B cell (primary cell): Measurements from ENCODE around the gene PRR7. TPM values are rescaled to one million over a fixed set of nuclear protein-coding genes. Genes with fewer than 3 reads are reported as not detected.

Experiments
- ATAC-seq: fragments of 200-7000 bp; cut with Tn5 transposase; one replicate; pipeline ENCODE4 v1.10.0; 2021; ENCODE audit warnings: low read depth, mild to moderate bottlenecking, moderate number of reproducible peaks, moderate library complexity
- CTCF ChIA-PET: fragments of 350-600 bp; sonication (Branson Sonifier 250); formaldehyde crosslinking; loops from one replicate; lab custom pipeline; 2021; ENCODE audit warnings: antibody characterized with exemption, inconsistent platforms; lab: Charles Lee
- POLR2A ChIA-PET: fragments of 350-600 bp; sonication (Branson Sonifier 250); formaldehyde crosslinking; loops from one replicate; lab custom pipeline; 2021; ENCODE audit warnings: antibody characterized with exemption; lab: Charles Lee
- DNase-seq: peaks from one replicate; pipeline ENCODE4 v3.0.0; 2013
- H2AFZ ChIP-seq: 2 replicates; pipeline ENCODE4 v1.6.1; 2012; ENCODE audit warnings: mild to moderate bottlenecking, low read depth, low read length; ENCODE audit not compliant: insufficient read depth, poor library complexity, severe bottlenecking
- H3K27ac ChIP-seq, 2 donors: 1 replicate in 1 of 2; 2 replicates in 1 of 2; pipeline ENCODE4 v1.5.1; 2012 to 2013; ENCODE audit warnings: low read length in 2 of 2, mild to moderate bottlenecking in 2 of 2, moderate library complexity in 1 of 2
- H3K27me3 ChIP-seq, 4 experiments: fragments of 200-600 bp in 1 of 4; sonication (generic) in 1 of 4; replicated peaks in 1 of 4; 1 replicate in 2 of 4; 2 replicates in 2 of 4; pipeline versions ENCODE4 v1.6.1 to v1.7.0; 2013 to 2016; ENCODE audit warnings: low read length in 3 of 4, mild to moderate bottlenecking in 2 of 4, mixed read lengths in 1 of 4, moderate library complexity in 1 of 4; ENCODE audit not compliant: insufficient read depth in 4 of 4, control insufficient read depth in 3 of 4; ENCODE audit errors: control extremely low read depth in 1 of 4
- H3K36me3 ChIP-seq, 2 experiments: replicated peaks in 1 of 2; 1 replicate in 1 of 2; 2 replicates in 1 of 2; pipeline versions ENCODE4 v1.6.1 to v1.7.1; 2013; ENCODE audit warnings: low read length in 1 of 2; ENCODE audit not compliant: insufficient read depth in 2 of 2, control insufficient read depth in 1 of 2; ENCODE audit errors: control extremely low read depth in 1 of 2, extremely low read depth in 1 of 2
- H3K4me1 ChIP-seq, 2 donors: fragments of 200-600 bp in 1 of 2; sonication (generic) in 1 of 2; 1 replicate in 1 of 2; 2 replicates in 1 of 2; pipeline versions ENCODE4 v1.5.1 to v1.6.1; 2013 to 2017; ENCODE audit warnings: low read length in 2 of 2; ENCODE audit not compliant: control insufficient read depth in 2 of 2, insufficient read depth in 2 of 2
- H3K4me2 ChIP-seq: replicated peaks from 2 replicates; pipeline ENCODE3; 2012; ENCODE audit warnings: mild to moderate bottlenecking, low read depth, low read length; ENCODE audit not compliant: poor library complexity, severe bottlenecking
- H3K4me3 ChIP-seq, 5 experiments: fragments of 200-600 bp in 1 of 5; sonication (generic) in 1 of 5; 1 replicate in 3 of 5; 2 replicates in 2 of 5; pipeline versions ENCODE4 v1.5.1 to v1.7.0; 2011 to 2016; ENCODE audit warnings: low read length in 4 of 5, mild to moderate bottlenecking in 4 of 5, low read depth in 2 of 5, control low read depth in 1 of 5, moderate library complexity in 1 of 5; ENCODE audit not compliant: insufficient read depth in 1 of 5; ENCODE audit errors: control extremely low read depth in 1 of 5, extremely low read depth in 1 of 5
- H3K79me2 ChIP-seq: fragments of 200-600 bp; sonication (generic); one replicate; pipeline ENCODE4 v1.6.0; 2016; ENCODE audit warnings: low read length; ENCODE audit not compliant: control insufficient read depth, insufficient read depth
- H3K9ac ChIP-seq: fragments of 200-600 bp; sonication (generic); 2 replicates; pipeline ENCODE4 v1.6.1; 2017; ENCODE audit warnings: mild to moderate bottlenecking, low read length, moderate library complexity
- H3K9me3 ChIP-seq, 3 donors: one replicate each; pipeline versions ENCODE4 v1.6.1 to v1.7.1; 2013; ENCODE audit warnings: low read length in 2 of 3; ENCODE audit not compliant: control insufficient read depth in 2 of 3, insufficient read depth in 1 of 3; ENCODE audit errors: control extremely low read depth in 1 of 3
- H4K20me1 ChIP-seq: 2 replicates; pipeline ENCODE4 v1.6.0; 2012; ENCODE audit warnings: mild to moderate bottlenecking, low read length; ENCODE audit not compliant: insufficient read depth, control insufficient read depth, poor library complexity, severe bottlenecking
- H3K27ac Mint-ChIP-seq: one replicate; pipeline ENCODE4 v1.8.0; 2021; ENCODE audit warnings: mixed read lengths
- H3K27me3 Mint-ChIP-seq: one replicate; pipeline ENCODE4 v1.8.0; 2021; ENCODE audit warnings: mixed read lengths
- H3K4me1 Mint-ChIP-seq: one replicate; pipeline ENCODE4 v1.8.0; 2021; ENCODE audit warnings: mixed read lengths
- H3K4me3 Mint-ChIP-seq: one replicate; pipeline ENCODE4 v1.8.0; 2021; ENCODE audit warnings: mixed read lengths
- H3K9me3 Mint-ChIP-seq: one replicate; pipeline ENCODE4 v1.8.0; 2022; ENCODE audit warnings: mixed read lengths; ENCODE audit not compliant: insufficient read depth
- EZH2 ChIP-seq: IDR thresholded peaks from 2 replicates; pipeline ENCODE4 v1.6.1; 2012; ENCODE audit warnings: borderline replicate concordance, low read depth, mild to moderate bottlenecking, moderate library complexity, low read length; ENCODE audit not compliant: insufficient read depth, poor library complexity, severe bottlenecking
- WGBS: methylation state at CpG from one replicate; pipeline ENCODE4 v1.1.5; 2013; ENCODE audit warnings: missing lambda C conversion rate; ENCODE audit not compliant: insufficient coverage; 5-methylcytosine and 5-hydroxymethylcytosine counted together
- intact Hi-C: fragments of 100-400 bp; cut with micrococcal nuclease; formaldehyde crosslinking; loops from one replicate; pipeline ENCODE4 v1.10.0; 2022
- polyA plus RNA-seq: library from polyadenylated mRNA; depleted of rRNA; stranded (reverse); fragments of >200 nt; gene quantifications from 2 replicates; pipeline ENCODE4 v1.2.3, GENCODE V29; 2012
- total RNA-seq, 2 donors: library from RNA; stranded (reverse); fragments of 120-200 nt in 1 of 2; gene quantifications; 1 replicate in 1 of 2; 2 replicates in 1 of 2; pipeline versions ENCODE4 v1.2.3 to v1.2.4, GENCODE V29; 2013 to 2022
- TF ChIP-seq, protein P1 (sequence below): fragments of 200-600 bp; IDR thresholded peaks from one replicate; pipeline ENCODE4 v1.8.0; 2022; ENCODE audit warnings: antibody characterized with exemption, mild to moderate bottlenecking

Gene PRR7
- total and polyA plus RNA-seq, 2 donors (not counting 1 experiment from before 2014, with no cell fraction given), result 4.8 to 84.4 TPM

DNA sequence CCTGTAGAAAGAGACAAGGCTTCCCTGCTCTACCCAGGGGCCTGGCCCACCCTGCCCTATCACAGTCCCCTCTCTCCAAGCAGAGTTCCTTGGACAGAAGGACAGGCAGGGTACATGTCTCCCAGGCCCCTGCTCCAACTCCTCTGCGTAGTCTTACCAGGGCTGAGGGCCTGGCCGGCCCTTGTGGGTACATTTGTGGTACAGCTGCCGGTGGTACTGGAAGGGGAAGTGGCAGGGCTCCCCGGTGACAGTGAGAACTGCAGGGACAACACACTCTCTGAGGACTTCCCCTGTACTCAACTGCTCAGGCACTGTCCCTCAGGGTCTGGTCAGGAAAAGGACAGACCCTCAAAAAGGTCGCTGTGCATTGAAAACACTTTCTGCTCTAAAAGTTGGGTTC lies 40.8 kb upstream of the PRR7 start:
- peaks cover 14% of the 10 kb centered on the region for H3K27me3 Mint-ChIP-seq
- Histone ChIP-seq H4K20me1 (no peaks in the 10 kb centered on the region), H3K4me1 (peaks cover 38 to 50% of the 10 kb centered on the region in 2 donors), H2AFZ (peak overlapping the region; percentile 40), H3K79me2 (no peaks in the 10 kb centered on the region), H3K27me3 (peaks cover 0 to 23% (median 9%) of the 10 kb centered on the region in 4 experiments), H3K27ac (peak overlapping the region in 1 of 2 donors; percentile 52), H3K36me3 (no peaks in the 10 kb centered on the region), H3K9me3 (peaks cover 0 to 12% (median 0%) of the 10 kb centered on the region in 3 donors), H3K9ac (no peak overlapping the region), H3K4me2 (peak overlapping the region; percentile 96), H3K4me3 (peak overlapping the region in 1 of 5 experiments; percentile 9)
- TF ChIP-seq, protein P1, sequence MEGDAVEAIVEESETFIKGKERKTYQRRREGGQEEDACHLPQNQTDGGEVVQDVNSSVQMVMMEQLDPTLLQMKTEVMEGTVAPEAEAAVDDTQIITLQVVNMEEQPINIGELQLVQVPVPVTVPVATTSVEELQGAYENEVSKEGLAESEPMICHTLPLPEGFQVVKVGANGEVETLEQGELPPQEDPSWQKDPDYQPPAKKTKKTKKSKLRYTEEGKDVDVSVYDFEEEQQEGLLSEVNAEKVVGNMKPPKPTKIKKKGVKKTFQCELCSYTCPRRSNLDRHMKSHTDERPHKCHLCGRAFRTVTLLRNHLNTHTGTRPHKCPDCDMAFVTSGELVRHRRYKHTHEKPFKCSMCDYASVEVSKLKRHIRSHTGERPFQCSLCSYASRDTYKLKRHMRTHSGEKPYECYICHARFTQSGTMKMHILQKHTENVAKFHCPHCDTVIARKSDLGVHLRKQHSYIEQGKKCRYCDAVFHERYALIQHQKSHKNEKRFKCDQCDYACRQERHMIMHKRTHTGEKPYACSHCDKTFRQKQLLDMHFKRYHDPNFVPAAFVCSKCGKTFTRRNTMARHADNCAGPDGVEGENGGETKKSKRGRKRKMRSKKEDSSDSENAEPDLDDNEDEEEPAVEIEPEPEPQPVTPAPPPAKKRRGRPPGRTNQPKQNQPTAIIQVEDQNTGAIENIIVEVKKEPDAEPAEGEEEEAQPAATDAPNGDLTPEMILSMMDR, result no peak
- TF ChIP-seq EZH2, result no peak
- 0% methylated on average over 2 of the region's 5 CpGs for WGBS
- peak overlapping the region; percentile 54 for H3K4me3 Mint-ChIP-seq
- DNase-seq, result peak; percentile 77
- peak; percentile 39 for ATAC-seq
- peaks cover 41% of the 10 kb centered on the region for H3K4me1 Mint-ChIP-seq
- intact Hi-C loops, result loop anchor here (2.0 to 10.0 kb wide), 3 partner anchors 41 to 291 kb away; partner anchors contain the start of genes B4GALT7 and PRR7
- H3K27ac Mint-ChIP-seq, result peak overlapping the region; percentile 75
- ChIA-PET POLR2A (interaction anchor here (1.1 to 5.6 kb wide), 8 partner anchors 16 to 54 kb away, joined by 3 to 87 read pairs (median 16); partner anchors contain the start of genes GRK6 and LMAN2), CTCF (interaction anchor here (0.8 to 12.7 kb wide), 9 partner anchors 11 to 148 kb away, joined by 3 to 628 read pairs (median 51); partner anchors contain the start of genes GRK6, PDLIM7 and PRR7)
- no peaks in the 10 kb centered on the region for H3K9me3 Mint-ChIP-seq
